H1 (cell line): ENCODE data around the gene ITGA8. TPM values are rescaled to one million over a fixed set of nuclear protein-coding genes. Genes with fewer than 3 reads are reported as not detected.

Experiments used
- CREB1 ChIP-seq: IDR thresholded peaks from 2 replicates; pipeline ENCODE4 v1.6.1; 2012; ENCODE audit warnings: inconsistent platforms
- polyA plus RNA-seq, 7 experiments: library from polyadenylated mRNA; depleted of rRNA in 3 of 7; stranded (reverse) in 5 of 7; unstranded in 2 of 7; fragments of >200 nt in 5 of 7; fragments of 200-250 nt in 2 of 7; gene quantifications; 1 replicate in 5 of 7; 2 replicates in 1 of 7; 4 replicates in 1 of 7; pipeline versions ENCODE4 v1.2.1 to v1.2.3, GENCODE V29; 2011 to 2013; ENCODE audit warnings: missing spikeins in 2 of 7, mixed read lengths in 2 of 7
- total RNA-seq: library from RNA; stranded (reverse); fragmentation: NEBNext Ultra II Directional; extraction: Animal tissue kit (Norgen Biotek cat#: 25700); gene quantifications from 2 replicates; pipeline ENCODE4 v1.2.1, GENCODE V29; 2021

ITGA8 gene
- total and polyA plus RNA-seq, 2 of the 8 experiments (the other 6 are each of a cell fraction or from before 2014, with no cell fraction given), result not detected

DNA sequence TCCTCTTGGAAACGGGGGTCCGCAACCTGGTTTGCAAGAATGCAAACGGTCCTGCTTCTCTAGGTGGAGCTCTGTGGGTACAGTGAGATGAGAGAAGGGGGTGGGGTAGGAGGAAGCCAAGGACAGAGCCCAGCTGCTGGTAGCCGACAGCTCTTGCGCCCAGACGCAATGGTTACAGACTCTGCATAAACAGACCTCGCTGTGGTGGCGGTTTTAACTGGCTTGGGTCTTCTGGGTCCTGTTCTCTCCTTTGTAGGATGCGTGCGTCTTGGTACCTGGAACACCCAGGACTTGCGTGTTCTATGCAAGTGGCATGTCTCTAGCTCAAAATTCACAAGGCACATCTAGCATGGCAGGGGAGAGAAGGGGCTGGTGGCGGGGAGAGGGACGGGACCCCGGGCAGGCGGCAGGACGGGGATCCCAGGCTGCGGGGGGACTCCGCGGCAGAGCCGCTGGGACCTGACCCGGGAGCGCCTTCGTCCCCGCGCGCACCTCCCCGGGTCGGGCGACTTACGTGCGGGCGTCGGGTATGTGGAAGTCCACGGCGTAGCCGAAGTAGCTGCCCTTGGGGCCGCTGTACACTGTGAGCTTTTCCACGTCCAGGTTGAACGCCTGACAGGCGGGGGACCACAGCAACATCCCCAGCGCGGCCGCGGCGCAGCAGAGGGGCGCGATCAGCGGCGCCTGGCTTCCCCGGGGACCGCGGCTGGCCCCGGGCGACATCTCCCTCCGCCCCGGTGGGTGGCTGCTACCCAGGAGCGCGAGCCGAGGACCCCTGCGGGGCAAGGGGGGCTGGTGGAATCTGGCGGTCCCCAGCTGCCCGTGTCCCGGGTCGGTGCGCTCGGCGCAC is 448 bp downstream of the ITGA8 start (continued):
- TF ChIP-seq CREB1, result no peak
